Spleen (tissue), 11 donors: ENCODE results near the gene INSM1. TPM values are rescaled to one million over a fixed set of nuclear protein-coding genes. Genes with fewer than 3 reads are reported as not detected.

Experiments
- DNase-seq: peaks from one replicate; pipeline ENCODE4 v3.0.0-alpha.2; 2020
- H3K27ac ChIP-seq, 8 donors: fragments of 200-600 bp; sonication (generic) in 7 of 8; 1 replicate in 4 of 8; 2 replicates in 4 of 8; pipeline versions ENCODE4 v1.5.0 to v1.8.0; 2016 to 2021; ENCODE audit warnings: inconsistent platforms in 4 of 8, mild to moderate bottlenecking in 4 of 8, moderate library complexity in 1 of 8
- H3K27me3 ChIP-seq, 7 donors: fragments of 200-600 bp; sonication (generic) in 6 of 7; replicated peaks in 1 of 7; 1 replicate in 4 of 7; 2 replicates in 3 of 7; pipeline versions ENCODE4 v1.5.0 to v1.8.0; 2016 to 2021; ENCODE audit warnings: inconsistent platforms in 3 of 7, mild to moderate bottlenecking in 1 of 7
- H3K36me3 ChIP-seq, 6 donors: fragments of 200-600 bp; sonication (generic) in 5 of 6; 1 replicate in 4 of 6; 2 replicates in 2 of 6; pipeline versions ENCODE4 v1.5.0 to v1.8.0; 2016 to 2021; ENCODE audit warnings: inconsistent platforms in 2 of 6
- H3K4me1 ChIP-seq, 6 donors: fragments of 200-600 bp; sonication (generic) in 5 of 6; 1 replicate in 3 of 6; 2 replicates in 3 of 6; pipeline versions ENCODE4 v1.5.0 to v1.8.0; 2016 to 2021; ENCODE audit warnings: inconsistent platforms in 3 of 6
- H3K4me3 ChIP-seq, 8 donors: fragments of 200-600 bp; sonication (generic) in 7 of 8; 1 replicate in 4 of 8; 2 replicates in 4 of 8; pipeline versions ENCODE4 v1.5.0 to v1.8.0; 2016 to 2021; ENCODE audit warnings: inconsistent platforms in 4 of 8, mild to moderate bottlenecking in 4 of 8, moderate library complexity in 2 of 8
- H3K9me3 ChIP-seq, 8 donors: fragments of 200-600 bp; sonication (generic) in 7 of 8; 1 replicate in 4 of 8; 2 replicates in 4 of 8; pipeline versions ENCODE4 v1.5.0 to v1.8.0; 2016 to 2021; ENCODE audit warnings: inconsistent platforms in 4 of 8
- POLR2A ChIP-seq, 3 donors: fragments of 450-650 bp; IDR thresholded peaks; one replicate each; pipeline ENCODE4 v1.5.1; 2017; ENCODE audit warnings: antibody characterized with exemption in 3 of 3, mild to moderate bottlenecking in 1 of 3
- POLR2AphosphoS5 ChIP-seq, 3 donors: sonication (generic); formaldehyde crosslinking; IDR thresholded peaks; one replicate each; pipeline ENCODE4 v1.5.1; 2017; ENCODE audit warnings: antibody characterized with exemption in 3 of 3
- WGBS, 5 donors: extraction: QIAGEN DNeasy Blood & Tissue Kit in 3 of 5; methylation state at CpG; one replicate each; pipeline versions ENCODE4 v1.1.5 to v1.1.7; 2013 to 2018; 5-methylcytosine and 5-hydroxymethylcytosine counted together
- intact Hi-C: fragments of 100-400 bp; cut with DNase I; formaldehyde crosslinking; loops from one replicate; pipeline ENCODE4 v1.15.0; 2023; ENCODE audit warnings: low total_unique reads
- polyA plus RNA-seq, 3 donors: library from polyadenylated mRNA; stranded (reverse); fragments of 200-250 nt; gene quantifications; one replicate each; pipeline ENCODE4 v1.2.1, GENCODE V29; 2013
- total RNA-seq, 7 donors: library from RNA; depleted of rRNA in 3 of 7; stranded (reverse); fragments of >200 nt in 3 of 7; fragmentation: NEBNext Ultra II Directional in 4 of 7; extraction: Animal tissue kit (Norgen Biotek cat#: 25700) in 4 of 7; gene quantifications; one replicate each; pipeline versions ENCODE4 v1.1.0 to v1.2.1, GENCODE V29; 2016 to 2021
- TF ChIP-seq, protein P1 (sequence below), 11 experiments: fragments of 200-600 bp in 7 of 11; fragments of 450-650 bp in 4 of 11; sonication (generic) in 4 of 11; IDR thresholded peaks in 8 of 11; conservative IDR thresholded peaks in 3 of 11; 1 replicate in 7 of 11; 2 replicates in 4 of 11; pipeline versions ENCODE4 v1.4.0 to v1.8.0; 2016 to 2021; ENCODE audit warnings: antibody characterized with exemption in 11 of 11, inconsistent platforms in 4 of 11, mild to moderate bottlenecking in 1 of 11
- donor health status: healthy with polysubstance abuse.
- donor health status: DM: no; HTN: no; CAD: no; lungs with moderate emphysema.
- donor health status: DM: no; HTN: no; CAD: no.
- donor health status: Bipolar disorder and iron deficiency.
- donor health status: healthy.
- donor health status: DM: no; HTN: no; CAD: no.
- donor health status: DM: yes; HTN: yes; CAD: no.

Gene INSM1
- total and polyA plus RNA-seq, 10 donors: 0.15 to 0.59 (median 0.40) TPM; not detected in 3

DNA sequence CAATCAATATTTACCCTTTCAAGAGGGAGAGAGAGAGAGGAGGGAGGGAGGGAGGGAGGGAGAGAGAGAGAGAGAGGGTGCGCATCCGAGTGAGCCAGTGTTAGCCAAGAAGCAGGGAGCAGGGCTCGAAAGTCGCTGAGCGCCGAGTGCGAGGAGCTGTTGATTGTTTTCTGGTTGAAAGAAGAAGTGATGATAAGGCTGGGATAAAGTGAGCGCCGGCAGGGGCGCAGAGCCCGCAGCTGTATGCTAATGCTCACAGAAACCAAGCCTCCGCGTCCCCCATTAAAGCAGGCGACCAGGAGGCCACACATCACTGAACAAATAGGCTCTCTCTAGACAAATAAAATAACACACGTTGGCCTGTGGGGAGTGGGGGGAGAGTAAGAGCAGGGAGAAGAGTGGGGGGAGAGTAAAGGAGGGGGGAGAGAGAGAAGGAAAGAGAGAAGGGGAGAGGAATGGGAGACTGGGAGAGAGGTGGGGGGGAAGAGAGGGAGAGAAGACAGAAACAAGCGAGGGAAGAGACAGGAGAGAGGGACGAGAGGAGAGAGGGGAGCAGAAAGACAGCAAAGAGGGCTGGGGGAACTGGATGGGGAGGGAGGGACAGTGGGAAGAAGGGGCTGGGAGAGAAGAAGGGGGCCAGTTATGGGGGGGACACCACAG lies 5.0 kb upstream of the INSM1 start:
- Histone ChIP-seq H3K27me3 (peaks cover 9 to 88% (median 69%) of the 10 kb centered on the region in 7 donors), H3K4me3 (no peak overlapping the region), H3K27ac (no peak overlapping the region), H3K36me3 (no peaks in the 10 kb centered on the region), H3K4me1 (peaks cover 11 to 60% (median 34%) of the 10 kb centered on the region in 6 donors), H3K9me3 (no peaks in the 10 kb centered on the region)
- intact Hi-C loops: loop anchor here (5.0 kb wide), 1 partner anchor 204 kb away; no protein-coding TSS in a partner anchor
- 3 to 7% (median 4%) methylated on average over 17 of the region's 17 CpGs for WGBS, 5 donors
- DNase-seq: no peak
- no peak for TF ChIP-seq POLR2AphosphoS5 (IDR thresholded peaks at IDR 0.05)
- TF ChIP-seq POLR2A (IDR thresholded peaks at IDR 0.05): no peak

DNA sequence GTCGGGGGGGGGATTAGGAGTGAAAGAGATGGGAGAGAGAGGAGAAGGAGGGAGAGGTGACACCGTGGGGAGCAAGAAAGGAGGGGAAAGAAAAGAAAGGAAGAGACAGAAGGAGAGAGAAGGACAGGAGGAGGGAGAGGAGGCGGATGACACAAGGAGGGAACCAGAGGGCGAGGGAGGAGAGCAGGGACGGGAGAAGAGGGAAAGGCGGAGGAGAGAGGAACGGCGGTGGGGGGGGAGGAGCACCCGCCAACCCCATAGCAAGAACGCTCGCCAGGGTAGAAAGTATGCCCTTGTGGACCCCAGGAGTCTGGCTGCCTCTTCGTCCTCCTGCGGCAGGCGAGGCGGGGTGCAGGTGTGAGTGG lies 4.5 kb upstream of the INSM1 start:
- H3K9me3 ChIP-seq: no peaks in the 10 kb centered on the region
- H3K27ac ChIP-seq: no peak overlapping the region
- peaks cover 9 to 93% (median 72%) of the 10 kb centered on the region in 7 donors for H3K27me3 ChIP-seq
- intact Hi-C loops: loop anchor here (5.0 kb wide), 1 partner anchor 204 kb away; no protein-coding TSS in a partner anchor
- DNase-seq: no peak
- H3K4me1 ChIP-seq: peaks cover 11 to 62% (median 36%) of the 10 kb centered on the region in 6 donors
- H3K36me3 ChIP-seq: no peaks in the 10 kb centered on the region
- 5 to 9% (median 7%) methylated on average over 15 of the region's 15 CpGs for WGBS, 5 donors
- peak overlapping the region in 1 of 8 donors; percentile 5 for H3K4me3 ChIP-seq
- no peak for TF ChIP-seq POLR2A (IDR thresholded peaks at IDR 0.05)
- TF ChIP-seq POLR2AphosphoS5 (IDR thresholded peaks at IDR 0.05): no peak
- TF ChIP-seq, protein P1, sequence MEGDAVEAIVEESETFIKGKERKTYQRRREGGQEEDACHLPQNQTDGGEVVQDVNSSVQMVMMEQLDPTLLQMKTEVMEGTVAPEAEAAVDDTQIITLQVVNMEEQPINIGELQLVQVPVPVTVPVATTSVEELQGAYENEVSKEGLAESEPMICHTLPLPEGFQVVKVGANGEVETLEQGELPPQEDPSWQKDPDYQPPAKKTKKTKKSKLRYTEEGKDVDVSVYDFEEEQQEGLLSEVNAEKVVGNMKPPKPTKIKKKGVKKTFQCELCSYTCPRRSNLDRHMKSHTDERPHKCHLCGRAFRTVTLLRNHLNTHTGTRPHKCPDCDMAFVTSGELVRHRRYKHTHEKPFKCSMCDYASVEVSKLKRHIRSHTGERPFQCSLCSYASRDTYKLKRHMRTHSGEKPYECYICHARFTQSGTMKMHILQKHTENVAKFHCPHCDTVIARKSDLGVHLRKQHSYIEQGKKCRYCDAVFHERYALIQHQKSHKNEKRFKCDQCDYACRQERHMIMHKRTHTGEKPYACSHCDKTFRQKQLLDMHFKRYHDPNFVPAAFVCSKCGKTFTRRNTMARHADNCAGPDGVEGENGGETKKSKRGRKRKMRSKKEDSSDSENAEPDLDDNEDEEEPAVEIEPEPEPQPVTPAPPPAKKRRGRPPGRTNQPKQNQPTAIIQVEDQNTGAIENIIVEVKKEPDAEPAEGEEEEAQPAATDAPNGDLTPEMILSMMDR (IDR thresholded peaks at IDR 0.05 in 8 of 11, conservative IDR thresholded peaks at IDR 0.05 in 3 of 11): no peak

DNA sequence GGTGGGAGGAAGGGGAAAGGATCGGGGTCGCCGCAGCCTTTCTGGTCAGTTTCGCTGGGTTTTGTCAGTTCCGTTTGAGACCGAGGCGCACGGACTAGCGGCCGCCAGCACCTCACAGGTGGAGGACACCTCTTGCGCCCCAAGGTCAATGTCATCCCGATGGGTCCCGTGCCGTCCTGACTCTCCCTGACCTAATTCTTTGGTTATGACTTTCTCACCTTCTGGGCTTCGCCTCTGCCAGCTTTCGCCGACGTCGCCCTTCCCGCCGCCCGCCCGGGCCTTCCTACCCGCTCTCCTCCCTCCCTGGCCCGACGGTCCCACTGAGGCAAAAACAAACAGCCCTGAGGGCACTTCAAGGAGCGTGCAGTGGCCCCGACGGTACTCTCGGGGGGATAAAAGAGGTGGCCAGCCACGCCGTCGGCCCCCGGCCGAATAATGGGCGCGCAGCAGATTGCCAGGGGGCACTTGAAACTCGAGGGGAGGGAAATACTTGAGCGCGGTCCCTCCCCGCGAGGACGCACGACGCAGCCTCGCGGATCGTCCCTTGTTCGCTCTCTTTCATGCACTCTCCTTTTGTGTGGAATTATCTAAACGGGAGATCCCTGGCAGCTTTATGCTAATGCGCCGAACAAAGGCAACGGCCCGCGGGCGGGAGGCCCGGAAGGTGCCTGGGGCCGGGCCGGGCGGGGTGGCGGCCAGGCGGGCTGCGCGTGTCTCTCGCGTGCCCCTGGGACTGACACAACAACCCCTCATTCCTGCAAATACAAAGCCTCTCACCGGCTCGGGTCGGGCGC lies 3.9 kb upstream of the INSM1 start:
- H3K27me3 ChIP-seq: peaks cover 9 to 99% (median 78%) of the 10 kb centered on the region in 7 donors
- intact Hi-C loops: loop anchor here (5.0 kb wide), 1 partner anchor 203 kb away; no protein-coding TSS in a partner anchor
- peak; percentile 65 for DNase-seq
- no peak overlapping the region for H3K27ac ChIP-seq
- peaks cover 11 to 66% (median 39%) of the 10 kb centered on the region in 6 donors for H3K4me1 ChIP-seq
- WGBS, 5 donors: 1 to 5% (median 4%) methylated on average over 23 to 70 of the region's 70 CpGs
- no peaks in the 10 kb centered on the region for H3K36me3 ChIP-seq
- TF ChIP-seq, protein P1 (IDR thresholded peaks at IDR 0.05 in 8 of 11, conservative IDR thresholded peaks at IDR 0.05 in 3 of 11): no peak
- TF ChIP-seq POLR2AphosphoS5 (IDR thresholded peaks at IDR 0.05) (no peak), POLR2A (IDR thresholded peaks at IDR 0.05) (no peak)
- H3K4me3 ChIP-seq: peak overlapping the region in 2 of 8 donors; percentile 5 to 8
- H3K9me3 ChIP-seq: no peaks in the 10 kb centered on the region

DNA sequence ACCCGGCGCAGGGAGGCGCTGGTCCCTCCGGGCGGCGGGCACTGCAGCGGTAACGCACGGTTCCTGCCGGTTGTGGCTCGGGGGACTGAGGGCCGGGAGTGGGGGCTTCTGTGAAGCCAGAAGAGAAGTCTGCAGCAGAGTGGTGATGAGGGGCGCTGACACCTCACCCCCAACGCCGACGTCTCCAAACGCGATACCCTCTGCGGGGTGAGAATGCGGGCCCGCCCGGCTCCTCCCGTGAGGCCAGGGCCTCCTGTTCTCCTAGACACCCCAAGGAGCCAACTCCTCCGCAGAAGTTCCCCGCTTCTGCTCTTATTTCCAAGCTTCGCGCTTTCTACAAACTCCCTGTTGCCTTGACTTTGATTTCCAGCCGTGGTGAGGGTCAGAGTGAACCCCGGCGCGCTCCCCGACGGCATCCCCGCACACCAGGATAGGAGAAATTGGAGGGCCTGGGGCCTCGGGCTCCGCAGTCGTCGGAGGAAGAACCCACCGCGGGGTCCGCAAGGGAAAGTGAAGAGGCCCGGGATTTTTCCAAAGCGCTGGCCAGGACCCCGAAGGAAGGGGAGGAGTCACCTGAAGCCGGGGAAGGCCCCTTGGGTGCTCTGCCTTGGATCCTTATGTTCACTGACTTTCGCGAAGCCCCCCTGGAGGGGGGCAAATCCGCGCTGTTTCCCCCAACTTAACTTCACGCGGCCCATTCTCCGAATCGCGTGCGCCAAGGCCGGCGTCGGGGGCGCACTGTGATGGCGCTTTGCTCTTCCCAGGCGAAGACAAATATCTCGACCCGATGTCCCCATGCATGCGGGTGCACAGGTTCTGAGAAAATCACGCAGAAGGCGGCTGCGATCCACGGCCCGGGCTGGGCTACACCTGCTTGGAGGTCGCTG lies 3.1 kb upstream of the INSM1 start:
- no peak for TF ChIP-seq POLR2A (IDR thresholded peaks at IDR 0.05)
- TF ChIP-seq, protein P1 (IDR thresholded peaks at IDR 0.05 in 8 of 11, conservative IDR thresholded peaks at IDR 0.05 in 3 of 11): no peak
- TF ChIP-seq POLR2AphosphoS5 (IDR thresholded peaks at IDR 0.05): no peak
- peak; percentile 66 for DNase-seq
- intact Hi-C loops: loop anchor here (5.0 kb wide), 1 partner anchor 202 kb away; no protein-coding TSS in a partner anchor
- H3K27ac ChIP-seq: no peak overlapping the region
- WGBS, 5 donors: 6 to 16% (median 8%) methylated on average over 52 to 70 of the region's 70 CpGs
- peak overlapping the region in 2 of 8 donors; percentile 5 to 8 for H3K4me3 ChIP-seq
- H3K36me3 ChIP-seq: no peaks in the 10 kb centered on the region
- peaks cover 16 to 100% (median 86%) of the 10 kb centered on the region in 7 donors for H3K27me3 ChIP-seq
- peaks cover 17 to 72% (median 47%) of the 10 kb centered on the region in 6 donors for H3K4me1 ChIP-seq
- H3K9me3 ChIP-seq: no peaks in the 10 kb centered on the region
